Calu3 (cell line): ENCODE results near the gene GALNT14. TPM values are rescaled to one million over a fixed set of nuclear protein-coding genes. Genes with fewer than 3 reads are reported as not detected.

Experiments
- BruUV-seq: library from RNA; stranded (reverse); fragments of 400-500 nt; replicated peaks from 2 replicates; lab custom pipeline; 2021; lab: Mats Ljungman, UMichigan
- CTCF ChIA-PET: fragments of 300-600 bp; sonication (Branson Sonifier 250); formaldehyde crosslinking; loops from one replicate; lab custom pipeline; 2022; ENCODE audit warnings: antibody characterized with exemption; lab: Charles Lee
- DNase-seq: peaks from one replicate; pipeline ENCODE4 v3.0.0; 2022
- H3K27ac Mint-ChIP-seq: one replicate; pipeline ENCODE4 v1.8.0; 2022; ENCODE audit warnings: mixed read lengths; ENCODE audit not compliant: unreplicated experiment
- H3K27me3 Mint-ChIP-seq: one replicate; pipeline ENCODE4 v1.8.0; 2022; ENCODE audit warnings: mixed read lengths; ENCODE audit not compliant: unreplicated experiment
- H3K36me3 Mint-ChIP-seq: one replicate; pipeline ENCODE4 v1.8.0; 2022; ENCODE audit warnings: mild to moderate bottlenecking, moderate library complexity, mixed read lengths; ENCODE audit not compliant: insufficient read depth, unreplicated experiment
- H3K4me1 Mint-ChIP-seq: one replicate; pipeline ENCODE4 v1.8.0; 2022; ENCODE audit warnings: mild to moderate bottlenecking, low read depth, mixed read lengths; ENCODE audit not compliant: unreplicated experiment
- H3K4me3 Mint-ChIP-seq: one replicate; pipeline ENCODE4 v1.8.0; 2022; ENCODE audit warnings: mild to moderate bottlenecking, low read depth, moderate library complexity, mixed read lengths; ENCODE audit not compliant: unreplicated experiment
- H3K9me3 Mint-ChIP-seq: one replicate; pipeline ENCODE4 v1.8.0; 2022; ENCODE audit warnings: low read depth, mixed read lengths; ENCODE audit not compliant: unreplicated experiment
- CTCF ChIP-seq: fragments of 200-600 bp; IDR thresholded peaks from one replicate; pipeline ENCODE4 v1.8.0; 2022; ENCODE audit warnings: antibody characterized with exemption; ENCODE audit not compliant: unreplicated experiment
- intact Hi-C: fragments of 100-400 bp; cut with micrococcal nuclease; formaldehyde crosslinking; loops from one replicate; pipeline ENCODE4 v1.10.0; 2022; ENCODE audit not compliant: unreplicated experiment
- total RNA-seq: library from RNA; stranded (reverse); gene quantifications from 2 replicates; pipeline ENCODE4 v1.2.3, GENCODE V29; 2022

The GALNT14 gene
- total RNA-seq, 1 experiment from 2014 or later = 61.9 TPM

DNA sequence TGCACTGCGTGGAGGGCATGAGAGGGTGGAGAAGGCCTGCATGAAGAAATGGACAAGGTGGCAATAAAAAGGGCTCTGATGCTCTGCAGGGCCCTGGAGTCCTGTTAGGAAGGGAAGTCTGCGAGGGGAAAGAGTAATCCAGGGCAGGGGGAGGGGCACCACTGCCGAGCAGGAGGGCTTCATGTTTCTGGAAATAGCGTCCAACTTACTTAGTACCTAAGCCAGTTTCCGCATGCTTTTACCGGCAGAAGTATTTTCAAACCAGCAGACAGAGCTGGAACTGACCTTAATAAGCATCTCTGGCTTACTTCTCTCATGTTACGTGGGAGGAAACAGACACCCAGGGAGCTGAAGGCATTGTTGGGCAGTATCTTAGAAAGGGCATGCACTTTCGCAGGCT, 156.7 kb downstream of the GALNT14 start:
- Mint-ChIP-seq H3K27me3 (no peaks in the 10 kb centered on the region), H3K27ac (no peak overlapping the region), H3K4me3 (no peak overlapping the region), H3K36me3 (peaks cover 4% of the 10 kb centered on the region), H3K9me3 (no peaks in the 10 kb centered on the region), H3K4me1 (peaks cover 33% of the 10 kb centered on the region)
- CTCF ChIA-PET = no interaction called here
- intact Hi-C loops = no loop called here
- DNase-seq = no peak
- no peak for TF ChIP-seq CTCF
- BruUV-seq = no TSS peak

GRCh38 chr2:30981096-30981495, 157.1 kb downstream of the GALNT14 start:
- CTCF ChIA-PET = no interaction called here
- no peak overlapping the region for H3K27ac Mint-ChIP-seq
- intact Hi-C loops = no loop called here
- no peak overlapping the region for H3K4me3 Mint-ChIP-seq
- peaks cover 33% of the 10 kb centered on the region for H3K4me1 Mint-ChIP-seq
- no TSS peak for BruUV-seq
- no peak for DNase-seq
- H3K36me3 Mint-ChIP-seq = peaks cover 4% of the 10 kb centered on the region
- TF ChIP-seq CTCF = no peak
- no peaks in the 10 kb centered on the region for H3K27me3 Mint-ChIP-seq
- H3K9me3 Mint-ChIP-seq = no peaks in the 10 kb centered on the region

DNA sequence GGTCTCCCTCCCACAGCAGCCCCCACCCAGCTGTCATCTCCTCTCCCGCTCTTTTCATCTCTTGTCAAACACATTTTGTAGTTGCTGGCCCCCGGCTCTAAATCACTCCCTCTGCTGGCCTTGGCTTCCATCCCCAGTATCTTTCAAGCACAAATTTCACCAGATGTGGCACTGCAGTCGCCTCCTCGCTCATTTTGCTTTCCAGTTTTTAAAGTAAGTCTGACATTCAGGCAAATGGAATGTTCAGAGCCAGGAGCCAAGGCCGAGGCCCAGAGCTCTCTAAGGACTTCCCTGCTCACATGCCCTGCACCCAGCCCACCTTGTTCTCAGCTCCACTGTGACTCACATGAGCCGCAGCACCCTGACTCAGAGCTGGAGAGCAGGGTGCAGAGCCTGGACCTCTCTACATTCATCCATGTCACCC, 158.4 kb downstream of the GALNT14 start:
- no peak for TF ChIP-seq CTCF
- Mint-ChIP-seq H3K4me1 (peaks cover 32% of the 10 kb centered on the region), H3K36me3 (peaks cover 4% of the 10 kb centered on the region), H3K27ac (peak overlapping the region; percentile 1), H3K27me3 (no peaks in the 10 kb centered on the region), H3K4me3 (no peak overlapping the region), H3K9me3 (no peaks in the 10 kb centered on the region)
- CTCF ChIA-PET = interaction anchor here (0.5 to 1.8 kb wide), 2 partner anchors 153 to 190 kb away, joined by 3 to 7 read pairs; no protein-coding TSS in a partner anchor
- intact Hi-C loops = loop anchor here (5.0 kb wide), 1 partner anchor 157 kb away; the partner anchor contains the start of gene GALNT14
- no TSS peak for BruUV-seq
- peak; percentile 42 for DNase-seq

GRCh38 chr2:30978854-30979253, 159.4 kb downstream of the GALNT14 start:
- CTCF ChIA-PET = interaction anchor here (0.5 to 1.8 kb wide), 3 partner anchors 159 to 606 kb away, joined by 3 to 7 read pairs (median 5); partner anchors contain the start of gene GALNT14
- Mint-ChIP-seq H3K4me1 (peaks cover 25% of the 10 kb centered on the region), H3K27ac (no peak overlapping the region), H3K27me3 (no peaks in the 10 kb centered on the region), H3K36me3 (peaks cover 4% of the 10 kb centered on the region), H3K9me3 (no peaks in the 10 kb centered on the region), H3K4me3 (no peak overlapping the region)
- intact Hi-C loops = loop anchor here (5.0 kb wide), 1 partner anchor 158 kb away; the partner anchor contains the start of gene GALNT14
- no peak for DNase-seq
- no peak for TF ChIP-seq CTCF
- BruUV-seq = no TSS peak
